HL-60 (cell line): Measurements from ENCODE around the gene C16orf54.

Source experiments
- DNase-seq, 2 experiments: peaks; one replicate each; pipeline ENCODE4 v3.0.0-alpha.2; 2010 to 2020; ENCODE audit warnings: low read depth in 1 of 2, low spot score in 1 of 2
- H3K27ac ChIP-seq: fragments of 250-450 bp; sonication (Bioruptor Pico); replicated peaks from 2 replicates; pipeline ENCODE4 v1.5.1; 2020; ENCODE audit warnings: mild to moderate bottlenecking, moderate library complexity
- H3K27me3 ChIP-seq: fragments of 250-450 bp; sonication (Bioruptor Pico); 2 replicates; pipeline ENCODE4 v1.5.1; 2021; ENCODE audit warnings: mild to moderate bottlenecking, moderate library complexity; ENCODE audit not compliant: insufficient read depth, poor library complexity, severe bottlenecking
- H3K4me3 ChIP-seq: replicated peaks from 2 replicates; pipeline ENCODE4 v1.5.1; 2011; ENCODE audit warnings: mild to moderate bottlenecking, control low read depth, low read length; ENCODE audit not compliant: insufficient read depth
- CTCF ChIP-seq: IDR thresholded peaks from one replicate; pipeline ENCODE4 v1.5.1; 2011; ENCODE audit warnings: low read length, control low read depth, inconsistent platforms; ENCODE audit not compliant: insufficient read depth
- GABPA ChIP-seq: IDR thresholded peaks from 2 replicates; pipeline ENCODE4 v1.6.1; 2012; ENCODE audit warnings: low read depth
- POLR2AphosphoS5 ChIP-seq: IDR thresholded peaks from 2 replicates; pipeline ENCODE4 v1.6.1; 2012; ENCODE audit warnings: low read depth
- REST ChIP-seq: IDR thresholded peaks from 2 replicates; pipeline ENCODE4 v1.6.1; 2012; ENCODE audit warnings: low read depth; ENCODE audit not compliant: insufficient replicate concordance
- SPI1 ChIP-seq: IDR thresholded peaks from 2 replicates; pipeline ENCODE4 v1.6.1; 2012; ENCODE audit warnings: low read depth, mild to moderate bottlenecking, borderline replicate concordance

C16orf54 gene

DNA sequence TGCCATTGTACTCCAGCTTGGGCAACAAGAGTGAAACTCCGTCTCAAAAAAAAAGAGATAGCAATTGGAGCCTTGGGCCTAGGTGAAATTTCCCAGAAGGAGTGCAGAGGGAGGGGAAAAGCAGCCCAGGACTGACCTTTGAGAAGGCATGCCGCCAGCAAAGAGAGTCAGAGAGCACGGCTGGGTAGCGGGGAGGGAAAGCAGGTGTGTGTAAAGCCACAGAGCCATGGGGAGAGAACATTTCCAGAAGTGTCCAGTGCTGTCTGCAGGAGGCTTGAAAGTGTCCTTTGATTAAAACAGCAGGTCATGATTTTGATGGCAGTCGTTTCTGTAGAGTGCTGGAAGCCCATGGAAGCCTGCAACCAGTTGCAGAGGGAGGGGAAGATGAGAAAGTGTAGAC is 8.1 kb downstream of the C16orf54 start:
- TF ChIP-seq POLR2AphosphoS5 (no peak), GABPA (no peak), CTCF (no peak), REST (no peak), SPI1 (no peak)
- DNase-seq = no peak
- no peaks in the 10 kb centered on the region for H3K27me3 ChIP-seq
- no peak overlapping the region for H3K27ac ChIP-seq
- no peak overlapping the region for H3K4me3 ChIP-seq

DNA sequence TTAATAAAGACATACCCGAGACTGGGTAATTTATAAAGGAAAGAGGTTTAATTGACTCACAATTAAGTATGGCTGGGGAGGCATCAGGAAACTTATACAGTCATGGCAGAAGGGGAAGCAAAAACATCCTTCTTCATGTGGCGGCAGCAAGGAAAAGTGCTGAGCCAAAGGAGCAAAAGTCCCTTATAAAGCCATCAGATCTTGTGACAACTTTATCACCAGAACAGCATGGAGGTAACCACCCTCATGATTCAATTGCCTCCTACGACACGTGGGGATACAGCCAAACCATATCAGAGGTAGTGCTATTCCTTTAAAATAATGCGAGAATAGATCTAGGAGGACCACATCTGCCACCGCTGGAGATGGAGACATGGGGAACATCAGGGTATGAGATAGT is 9.0 kb downstream of the C16orf54 start:
- TF ChIP-seq GABPA (no peak), POLR2AphosphoS5 (no peak), REST (no peak), SPI1 (no peak), CTCF (no peak)
- no peak for DNase-seq
- Histone ChIP-seq H3K27ac (no peak overlapping the region), H3K4me3 (no peak overlapping the region), H3K27me3 (no peaks in the 10 kb centered on the region)

GRCh38 chr16:29736112-29736511 is 9.7 kb downstream of the C16orf54 start:
- no peak for TF ChIP-seq POLR2AphosphoS5
- no peak for TF ChIP-seq SPI1
- TF ChIP-seq REST = no peak
- no peak for TF ChIP-seq GABPA
- TF ChIP-seq CTCF = no peak
- DNase-seq = no peak
- Histone ChIP-seq H3K4me3 (no peak overlapping the region), H3K27ac (no peak overlapping the region), H3K27me3 (no peaks in the 10 kb centered on the region)
